Pericardium fibroblast (primary cell): Measurements from ENCODE around the gene BHLHE23. TPM values are rescaled to one million over a fixed set of nuclear protein-coding genes. Genes with fewer than 3 reads are reported as not detected.

ENCODE experiments used
- total RNA-seq: library from RNA; depleted of rRNA; stranded (reverse); fragments of >200 nt; gene quantifications from 2 replicates; pipeline ENCODE4 v1.2.3, GENCODE V29; 2015

BHLHE23 gene
- not detected in 2 replicates for total RNA-seq

DNA sequence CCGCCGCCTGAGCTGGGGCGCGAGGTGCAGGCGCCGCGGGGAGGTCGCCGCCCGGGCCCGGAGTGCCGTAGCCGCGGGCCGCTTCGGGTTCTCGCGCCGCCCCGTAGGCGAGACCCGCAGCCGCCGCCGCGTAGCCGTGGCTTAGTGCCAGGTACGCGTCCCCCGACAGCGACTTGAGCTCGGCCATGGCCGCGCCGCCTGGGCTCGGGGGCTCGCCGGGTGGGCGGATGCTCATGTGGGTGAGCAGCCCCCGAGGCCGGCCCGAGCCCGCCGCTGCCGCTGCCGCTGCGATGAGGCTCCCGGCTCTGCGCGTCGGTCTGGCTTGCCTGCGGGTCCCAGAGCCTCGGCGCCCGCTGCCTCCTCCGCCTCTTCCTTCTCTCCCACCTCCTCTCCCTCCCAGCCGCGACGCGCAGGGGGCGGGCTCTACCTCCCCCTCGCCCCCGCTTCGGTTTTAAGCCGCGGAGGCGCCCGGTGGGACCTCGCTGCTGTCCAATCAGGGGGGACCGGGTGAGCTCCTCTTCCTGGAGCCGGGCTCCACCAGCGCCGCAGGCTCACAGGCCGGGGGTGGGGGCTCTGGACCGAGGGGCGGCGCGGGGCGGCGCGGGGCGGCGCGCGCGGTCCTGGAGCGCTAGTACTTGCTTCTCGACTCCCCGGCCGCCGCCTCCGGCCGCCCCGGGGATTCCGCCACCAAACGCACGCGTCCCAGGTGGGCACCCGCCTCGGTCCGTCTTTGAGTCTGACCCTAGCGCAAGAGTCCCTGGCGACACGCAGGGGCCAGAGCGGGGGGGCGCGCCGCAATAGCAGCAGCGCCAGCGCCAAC lies at the start of gene BHLHE23:
BHLHE23 (minus strand) TSS at position 425 of the 820 bp plus-strand sequence; CDS start at position 235, 190 bp downstream.

Other genes with a start within 250 kb of the BHLHE23 start
- gene MRGBP, start 210.5 kb downstream of the BHLHE23 start, total RNA-seq: 14.8 and 18.7 TPM in 2 replicates
- gene OGFR, start 202.1 kb downstream of the BHLHE23 start, total RNA-seq: 47.8 and 53.7 TPM in 2 replicates
- 55.6 and 133 TPM in 2 replicates for gene COL9A3, start 189.9 kb downstream of the BHLHE23 start, total RNA-seq
- 14.2 and 22.7 TPM in 2 replicates for gene TCFL5, start 145.1 kb downstream of the BHLHE23 start, total RNA-seq
- 20.3 and 23.5 TPM in 2 replicates for gene DIDO1, start 80.5 kb downstream of the BHLHE23 start, total RNA-seq
- gene GID8, start 68.8 kb downstream of the BHLHE23 start, total RNA-seq: 21.7 and 22.6 TPM in 2 replicates
- gene SLC17A9, start 54.3 kb downstream of the BHLHE23 start, total RNA-seq: 2.0 and 5.0 TPM in 2 replicates
- gene YTHDF1, start 209.2 kb upstream of the BHLHE23 start, total RNA-seq: 20.8 and 22.9 TPM in 2 replicates
- gene BIRC7, start 228.9 kb upstream of the BHLHE23 start, total RNA-seq: not detected in 2 replicates
- gene NKAIN4, start 247.5 kb upstream of the BHLHE23 start, total RNA-seq: 0.17 TPM in 1 of 2 replicates, not detected in the other